MM.1S (cell line): ENCODE data around the gene SLC8A1.

Source experiments
- DNase-seq: peaks from one replicate; pipeline ENCODE4 v3.0.0-alpha.2; 2015
- H2AFZ ChIP-seq: fragments of 300-600 bp; sonication (generic); 2 replicates; pipeline ENCODE4 v1.6.0; 2016; ENCODE audit warnings: antibody characterized with exemption, low read length
- H3F3A ChIP-seq: fragments of 300-600 bp; sonication (generic); 2 replicates; pipeline ENCODE4 v1.6.1; 2016; ENCODE audit warnings: mild to moderate bottlenecking, antibody characterized with exemption, low read length, moderate library complexity, mixed read lengths; ENCODE audit not compliant: insufficient read depth
- H3K27ac ChIP-seq: fragments of 300-600 bp; sonication (generic); 2 replicates; pipeline ENCODE4 v1.5.1; 2016; ENCODE audit warnings: mild to moderate bottlenecking, low read length
- H3K27me3 ChIP-seq: fragments of 300-600 bp; sonication (generic); replicated peaks from 2 replicates; pipeline ENCODE4 v1.6.0; 2016; ENCODE audit warnings: low read length; ENCODE audit not compliant: insufficient read depth
- H3K36me3 ChIP-seq: fragments of 300-600 bp; sonication (generic); replicated peaks from 2 replicates; pipeline ENCODE4 v1.6.1; 2016; ENCODE audit warnings: mild to moderate bottlenecking, low read length, mixed read lengths; ENCODE audit not compliant: insufficient read depth
- H3K4me1 ChIP-seq: fragments of 300-600 bp; sonication (generic); 2 replicates; pipeline ENCODE4 v1.6.1; 2016; ENCODE audit warnings: low read length, mixed read lengths
- H3K4me2 ChIP-seq: fragments of 300-600 bp; sonication (generic); 2 replicates; pipeline ENCODE4 v1.6.0; 2016; ENCODE audit warnings: low read depth, low read length
- H3K4me3 ChIP-seq: fragments of 300-600 bp; sonication (generic); 2 replicates; pipeline ENCODE4 v1.5.1; 2016; ENCODE audit warnings: low read length, mixed read lengths
- H3K79me2 ChIP-seq: fragments of 300-600 bp; sonication (generic); 2 replicates; pipeline ENCODE4 v1.6.1; 2016; ENCODE audit warnings: mixed run types, low read length, mixed read lengths
- H3K9ac ChIP-seq: fragments of 300-600 bp; sonication (generic); 2 replicates; pipeline ENCODE4 v1.6.1; 2016; ENCODE audit warnings: low read length, mixed read lengths
- H3K9me2 ChIP-seq: fragments of 300-600 bp; sonication (generic); replicated peaks from 2 replicates; pipeline ENCODE4 v1.6.1; 2016; ENCODE audit warnings: mild to moderate bottlenecking, low read length, mixed read lengths; ENCODE audit not compliant: insufficient read depth
- H3K9me3 ChIP-seq: fragments of 300-600 bp; sonication (generic); replicated peaks from 2 replicates; pipeline ENCODE4 v1.6.1; 2016; ENCODE audit warnings: mild to moderate bottlenecking, low read length, mixed read lengths; ENCODE audit not compliant: insufficient read depth
- H4K20me1 ChIP-seq: fragments of 300-600 bp; sonication (generic); 2 replicates; pipeline ENCODE4 v1.6.1; 2016; ENCODE audit warnings: mild to moderate bottlenecking, low read length, moderate library complexity, mixed read lengths; ENCODE audit not compliant: insufficient read depth
- EZH2 ChIP-seq: fragments of 300-600 bp; sonication (generic); optimal IDR thresholded peaks from 2 replicates; pipeline ENCODE3; 2017; ENCODE audit warnings: low read depth, mild to moderate bottlenecking, antibody characterized with exemption, low read length, mixed read lengths
- EZH2phosphoT487 ChIP-seq: fragments of 300-600 bp; sonication (generic); IDR thresholded peaks from 2 replicates; pipeline ENCODE4 v1.6.1; 2018; ENCODE audit warnings: antibody characterized with exemption, low read length
- TF ChIP-seq, protein P1 (sequence below): fragments of 300-600 bp; sonication (generic); IDR thresholded peaks from 2 replicates; pipeline ENCODE4 v1.5.1; 2016; ENCODE audit warnings: antibody characterized with exemption, low read length, mixed read lengths

Gene SLC8A1

DNA sequence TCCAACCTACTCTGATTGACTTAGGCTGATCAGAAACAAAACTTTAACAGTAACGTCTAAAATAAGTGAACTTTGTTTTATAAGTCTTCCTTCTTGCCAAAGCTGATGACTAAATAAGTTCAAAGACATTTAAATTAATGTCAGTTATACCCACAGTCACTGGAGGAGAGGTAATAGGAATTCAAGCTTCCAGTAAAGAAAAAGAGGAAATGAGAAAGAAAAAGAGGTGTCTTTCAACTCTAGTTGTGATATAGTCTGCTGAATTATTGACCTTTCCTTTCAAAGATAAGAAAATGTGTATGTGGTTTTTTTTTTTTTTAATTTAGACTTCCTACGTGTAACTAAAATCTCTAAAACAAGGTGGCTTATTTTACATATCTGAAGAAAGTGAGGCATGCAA is 191.5 kb downstream of the SLC8A1 start:
- no peaks in the 10 kb centered on the region for H3K9me3 ChIP-seq
- no peak overlapping the region for H3K4me2 ChIP-seq
- TF ChIP-seq EZH2phosphoT487 (no peak), EZH2 (no peak)
- TF ChIP-seq, protein P1, sequence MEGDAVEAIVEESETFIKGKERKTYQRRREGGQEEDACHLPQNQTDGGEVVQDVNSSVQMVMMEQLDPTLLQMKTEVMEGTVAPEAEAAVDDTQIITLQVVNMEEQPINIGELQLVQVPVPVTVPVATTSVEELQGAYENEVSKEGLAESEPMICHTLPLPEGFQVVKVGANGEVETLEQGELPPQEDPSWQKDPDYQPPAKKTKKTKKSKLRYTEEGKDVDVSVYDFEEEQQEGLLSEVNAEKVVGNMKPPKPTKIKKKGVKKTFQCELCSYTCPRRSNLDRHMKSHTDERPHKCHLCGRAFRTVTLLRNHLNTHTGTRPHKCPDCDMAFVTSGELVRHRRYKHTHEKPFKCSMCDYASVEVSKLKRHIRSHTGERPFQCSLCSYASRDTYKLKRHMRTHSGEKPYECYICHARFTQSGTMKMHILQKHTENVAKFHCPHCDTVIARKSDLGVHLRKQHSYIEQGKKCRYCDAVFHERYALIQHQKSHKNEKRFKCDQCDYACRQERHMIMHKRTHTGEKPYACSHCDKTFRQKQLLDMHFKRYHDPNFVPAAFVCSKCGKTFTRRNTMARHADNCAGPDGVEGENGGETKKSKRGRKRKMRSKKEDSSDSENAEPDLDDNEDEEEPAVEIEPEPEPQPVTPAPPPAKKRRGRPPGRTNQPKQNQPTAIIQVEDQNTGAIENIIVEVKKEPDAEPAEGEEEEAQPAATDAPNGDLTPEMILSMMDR, result no peak
- H4K20me1 ChIP-seq, result no peaks in the 10 kb centered on the region
- H3K4me1 ChIP-seq, result 0 out of 2 replicates have a peak, but pooled peaks cover 3% of the 10 kb centered on the region
- H3K9ac ChIP-seq, result no peak overlapping the region
- no peak overlapping the region for H3K4me3 ChIP-seq
- H3F3A ChIP-seq, result no peaks in the 10 kb centered on the region
- H3K27me3 ChIP-seq, result no peaks in the 10 kb centered on the region
- no peaks in the 10 kb centered on the region for H3K79me2 ChIP-seq
- H3K36me3 ChIP-seq, result no peaks in the 10 kb centered on the region
- no peak overlapping the region for H3K27ac ChIP-seq
- no peak overlapping the region for H2AFZ ChIP-seq
- no peaks in the 10 kb centered on the region for H3K9me2 ChIP-seq
- no peak for DNase-seq

DNA sequence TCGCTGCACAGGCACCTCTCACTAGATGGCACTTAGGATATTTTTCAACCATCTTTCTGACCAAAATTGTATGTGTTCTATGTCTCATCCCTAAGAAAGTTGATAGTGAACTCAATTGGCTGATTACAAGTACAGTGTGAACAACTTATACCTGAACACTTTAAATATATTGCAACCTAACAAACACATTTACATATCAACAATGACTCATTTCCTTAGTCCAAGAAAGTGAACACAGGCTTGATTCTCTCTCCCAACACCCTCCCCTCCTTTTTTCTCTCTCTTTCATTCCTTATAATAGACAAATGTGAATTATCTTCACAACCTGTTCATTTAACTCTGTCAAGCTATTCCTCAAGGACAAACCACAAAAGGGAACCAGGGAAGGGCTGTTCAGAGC is 192.0 kb downstream of the SLC8A1 start:
- H3K27ac ChIP-seq, result no peak overlapping the region
- no peaks in the 10 kb centered on the region for H4K20me1 ChIP-seq
- no peak overlapping the region for H3K9ac ChIP-seq
- H2AFZ ChIP-seq, result no peak overlapping the region
- no peaks in the 10 kb centered on the region for H3F3A ChIP-seq
- TF ChIP-seq, protein P1, result no peak
- TF ChIP-seq EZH2 (no peak), EZH2phosphoT487 (no peak)
- DNase-seq, result no peak
- H3K9me3 ChIP-seq, result no peaks in the 10 kb centered on the region
- H3K4me2 ChIP-seq, result no peak overlapping the region
- H3K79me2 ChIP-seq, result no peaks in the 10 kb centered on the region
- H3K36me3 ChIP-seq, result no peaks in the 10 kb centered on the region
- H3K4me3 ChIP-seq, result no peak overlapping the region
- no peaks in the 10 kb centered on the region for H3K27me3 ChIP-seq
- no peaks in the 10 kb centered on the region for H3K9me2 ChIP-seq
- 0 out of 2 replicates have a peak, but pooled peaks cover 3% of the 10 kb centered on the region for H3K4me1 ChIP-seq

DNA sequence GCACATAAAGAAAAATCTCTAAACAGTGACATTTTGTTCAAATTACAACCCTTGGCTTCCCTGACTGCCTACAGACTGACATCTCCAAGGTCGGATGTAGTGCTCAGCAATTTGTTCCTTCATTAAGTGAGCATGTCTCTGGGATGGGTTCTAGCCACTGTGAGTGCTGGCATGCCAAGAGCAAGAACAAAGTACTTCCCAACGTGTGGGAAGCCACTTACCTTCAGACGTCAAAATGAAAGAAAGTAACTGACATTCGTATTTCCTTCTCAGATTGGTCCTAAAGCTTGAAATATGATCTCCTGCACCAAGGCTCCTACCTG is 193.8 kb downstream of the SLC8A1 start:
- H3K4me3 ChIP-seq, result no peak overlapping the region
- no peaks in the 10 kb centered on the region for H3K9me3 ChIP-seq
- H4K20me1 ChIP-seq, result no peaks in the 10 kb centered on the region
- 0 out of 2 replicates have a peak, but pooled peaks cover 3% of the 10 kb centered on the region for H3K4me1 ChIP-seq
- H3K9ac ChIP-seq, result no peak overlapping the region
- H3F3A ChIP-seq, result no peaks in the 10 kb centered on the region
- no peaks in the 10 kb centered on the region for H3K9me2 ChIP-seq
- no peaks in the 10 kb centered on the region for H3K27me3 ChIP-seq
- no peak overlapping the region for H3K4me2 ChIP-seq
- no peak for TF ChIP-seq EZH2phosphoT487
- TF ChIP-seq, protein P1, result no peak
- no peak for TF ChIP-seq EZH2
- DNase-seq, result no peak
- no peaks in the 10 kb centered on the region for H3K79me2 ChIP-seq
- H2AFZ ChIP-seq, result no peak overlapping the region
- H3K27ac ChIP-seq, result no peak overlapping the region
- H3K36me3 ChIP-seq, result no peaks in the 10 kb centered on the region
